Hematopoietic multipotent progenitor cell (in vitro differentiated cells): ENCODE measurements around the gene SYT7. TPM values are rescaled to one million over a fixed set of nuclear protein-coding genes. Genes with fewer than 3 reads are reported as not detected.

Experiments used
- DNase-seq, 3 donors: peaks; one replicate each; pipeline ENCODE4 v3.0.0-alpha.2; 2011 to 2015; ENCODE audit warnings: low read depth in 2 of 3, low spot score in 2 of 3
- total RNA-seq: library from RNA; depleted of rRNA; stranded (reverse); fragments of >200 nt; gene quantifications from one replicate; pipeline ENCODE4 v1.2.3, GENCODE V29; 2012

The SYT7 gene
- total RNA-seq, 1 donor = 0.27 TPM

GRCh38 chr11:61503135-61503770 is 77.6 kb downstream of the SYT7 start:
- no peak for DNase-seq

GRCh38 chr11:61502522-61502921 is 78.4 kb downstream of the SYT7 start:
- DNase-seq = no peak

- no peak for DNase-seq
Measured at GRCh38 chr11:61499816-61500491, 80.9 kb downstream of the SYT7 start.

GRCh38 chr11:61498767-61499341 is 82.0 kb downstream of the SYT7 start:
- DNase-seq = no peak

- DNase-seq = no peak
Measured at GRCh38 chr11:61497876-61498275, 83.0 kb downstream of the SYT7 start.

GRCh38 chr11:61497473-61497872 is 83.4 kb downstream of the SYT7 start:
- DNase-seq = no peak

- no peak for DNase-seq
Measured at GRCh38 chr11:61496602-61497400, 84.1 kb downstream of the SYT7 start.

GRCh38 chr11:61495801-61496601 is 84.9 kb downstream of the SYT7 start:
- no peak for DNase-seq

- no peak for DNase-seq
Measured at GRCh38 chr11:61494381-61494961, 86.4 kb downstream of the SYT7 start.

GRCh38 chr11:61491736-61492395 is 89.0 kb downstream of the SYT7 start:
- DNase-seq = no peak

GRCh38 chr11:61489833-61490721 is 90.8 kb downstream of the SYT7 start:
- no peak for DNase-seq

GRCh38 chr11:61488651-61489291 is 92.1 kb downstream of the SYT7 start:
- no peak for DNase-seq

- no peak for DNase-seq
Measured at GRCh38 chr11:61487342-61488025, 93.4 kb downstream of the SYT7 start.

GRCh38 chr11:61486779-61487178 is 94.1 kb downstream of the SYT7 start:
- no peak for DNase-seq

- DNase-seq = no peak
Measured at GRCh38 chr11:61486011-61486620, 94.8 kb downstream of the SYT7 start.

GRCh38 chr11:61485080-61485479 is 95.8 kb downstream of the SYT7 start:
- DNase-seq = no peak

- DNase-seq = no peak
Measured at GRCh38 chr11:61484541-61484940, 96.3 kb downstream of the SYT7 start.
